NCI-H2196 (cell line): ENCODE results near the gene CARMIL1.
"Not testable (repeated sequence)": the region's sequence is repeated elsewhere in the genome, so short reads cannot be mapped to it uniquely, and the experiment has no call there.

Experiments used
- DNase-seq: peaks from one replicate; lab custom pipeline; 2025; ENCODE audit not compliant: unreplicated experiment; lab: John Stamatoyannopoulos, UW

Gene CARMIL1

DNA sequence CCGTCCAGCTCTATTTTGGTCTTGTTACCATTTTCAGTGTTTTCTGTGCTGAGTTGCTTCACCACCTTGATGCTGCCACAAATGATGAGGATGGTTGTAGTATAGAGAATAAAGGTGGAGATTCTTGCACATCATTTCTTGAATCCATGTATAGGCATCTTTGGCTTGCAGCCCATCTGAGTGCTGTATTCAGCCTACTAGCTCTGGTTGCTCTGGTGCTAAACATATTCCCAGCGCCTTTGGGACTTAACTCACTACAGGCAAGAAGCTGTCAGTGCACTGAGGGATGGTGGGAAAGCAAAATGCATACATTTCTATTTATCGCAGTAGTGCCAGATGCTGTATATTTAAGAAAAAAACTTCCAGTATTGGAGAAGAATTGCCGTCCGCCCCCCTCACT, 86.0 kb downstream of the CARMIL1 start:
- no peak for DNase-seq

GRCh38 chr6:25366903-25367545, 87.8 kb downstream of the CARMIL1 start:
- DNase-seq = no peak

DNA sequence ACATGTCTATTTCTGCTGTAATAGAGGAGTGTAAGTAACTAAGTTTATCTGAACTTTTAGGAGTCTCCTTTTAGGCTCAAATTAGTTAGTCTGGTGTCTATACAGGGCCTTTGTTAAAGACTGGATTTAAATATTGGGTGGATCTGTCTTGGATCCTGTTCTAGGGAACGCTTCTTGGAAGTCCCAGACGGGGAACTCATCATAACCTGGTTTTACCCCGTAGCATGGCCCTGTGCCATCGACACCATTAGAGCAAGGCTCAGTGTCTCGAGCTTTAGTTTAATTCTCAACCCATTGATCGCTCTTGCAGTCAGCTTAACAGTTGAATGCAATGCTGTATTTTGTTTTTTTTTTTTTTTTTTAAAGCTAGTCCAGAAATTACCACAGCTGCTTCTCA, 89.9 kb downstream of the CARMIL1 start:
- DNase-seq = no peak

DNA sequence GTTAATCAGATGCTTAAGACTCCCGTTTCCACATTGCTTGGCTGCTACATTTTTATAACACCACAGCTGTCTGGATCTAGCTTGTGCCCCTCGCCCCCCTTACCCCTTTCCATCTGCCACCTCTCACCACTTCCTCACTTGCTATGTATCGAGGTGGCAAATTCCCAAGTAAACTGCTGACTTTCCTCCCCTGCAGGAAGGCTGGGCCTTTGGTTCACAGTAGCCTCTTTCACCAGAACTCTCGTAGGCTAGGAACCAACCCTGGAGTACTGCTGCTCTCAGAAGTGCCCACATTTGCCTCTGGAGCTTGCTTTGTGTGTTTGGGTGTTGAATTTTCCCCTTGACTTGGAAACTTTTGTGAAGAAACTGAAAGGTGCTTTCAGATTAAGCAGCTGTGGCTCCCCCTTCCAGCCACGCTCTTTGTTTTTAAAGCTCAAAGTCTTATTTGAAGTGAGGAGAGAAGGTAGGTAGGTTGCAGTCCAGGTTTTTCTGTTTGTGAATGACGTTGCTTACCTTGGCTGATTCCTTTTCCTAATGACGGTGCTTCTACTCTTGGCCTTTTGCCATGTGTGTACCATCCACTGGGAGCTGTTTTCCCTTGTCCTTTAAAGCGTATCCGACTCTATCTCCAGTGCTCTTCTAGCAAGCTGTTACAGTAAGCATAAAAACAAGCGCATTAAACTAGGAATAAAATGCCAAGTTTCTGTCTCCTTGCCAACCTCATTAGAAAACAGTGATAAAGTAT, 90.4 kb downstream of the CARMIL1 start:
- DNase-seq = peak; percentile 33

DNA sequence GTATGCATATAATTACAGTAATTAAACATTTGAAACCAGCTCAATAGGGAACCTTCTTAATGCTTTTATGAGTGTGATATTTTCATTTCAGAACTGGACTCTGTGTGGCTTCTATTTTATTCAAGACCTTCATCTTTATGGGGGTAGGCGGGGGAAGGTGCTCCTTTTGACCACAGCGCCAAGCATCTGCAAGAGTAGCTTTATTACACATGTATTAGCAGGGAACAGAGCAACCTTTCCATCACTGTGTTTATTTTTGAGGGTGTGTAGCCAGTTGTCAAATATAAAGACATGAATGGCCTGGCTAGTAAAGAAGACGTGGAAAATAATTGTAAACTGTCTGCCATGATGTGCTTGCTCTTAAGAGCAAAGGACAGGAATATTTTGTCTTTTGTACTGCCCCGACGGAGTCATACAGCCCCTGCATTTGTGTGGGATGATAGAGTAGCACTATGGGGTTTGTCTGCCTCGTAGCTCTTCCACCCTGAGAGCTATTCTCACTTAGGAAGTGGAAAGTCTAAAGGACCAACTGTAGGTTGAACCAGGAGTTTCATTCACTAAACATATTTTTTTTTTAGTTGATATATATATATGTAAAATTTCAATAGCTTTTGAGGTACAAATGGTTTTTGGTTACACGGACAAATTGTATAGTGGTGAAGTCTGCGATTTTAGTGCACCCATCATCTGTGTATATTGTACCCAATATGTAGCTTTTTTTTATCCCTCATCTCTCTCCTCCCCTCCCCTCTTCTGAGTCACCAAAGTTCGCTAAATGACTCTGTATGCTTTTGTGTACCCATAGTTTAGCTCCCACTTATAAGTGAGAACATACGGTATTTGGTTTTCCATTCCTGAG, 91.2 kb downstream of the CARMIL1 start:
- DNase-seq = no peak

- no peak for DNase-seq
Measured at GRCh38 chr6:25371037-25371347, 91.8 kb downstream of the CARMIL1 start.

DNA sequence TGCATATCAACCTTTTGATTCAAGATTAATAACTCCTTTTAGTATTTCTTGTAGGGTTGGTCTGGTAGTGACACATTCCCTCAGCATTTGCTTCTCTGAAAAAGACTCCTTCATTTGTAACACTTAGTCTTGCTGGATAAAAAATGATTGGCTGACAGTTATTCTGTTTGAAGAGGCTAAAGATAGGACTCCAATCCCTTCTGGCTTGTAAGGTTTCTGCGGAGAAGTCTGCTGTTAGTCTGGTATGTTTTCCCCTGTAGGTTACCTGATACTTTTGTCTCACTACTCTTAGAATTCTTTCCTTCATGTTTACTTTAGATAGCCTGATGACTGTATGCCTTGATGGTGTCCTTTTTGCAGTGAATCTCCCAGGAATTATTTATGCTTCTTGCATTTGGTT, 96.0 kb downstream of the CARMIL1 start:
- no peak for DNase-seq

GRCh38 chr6:25377664-25378063, 98.5 kb downstream of the CARMIL1 start:
- DNase-seq = no peak

DNA sequence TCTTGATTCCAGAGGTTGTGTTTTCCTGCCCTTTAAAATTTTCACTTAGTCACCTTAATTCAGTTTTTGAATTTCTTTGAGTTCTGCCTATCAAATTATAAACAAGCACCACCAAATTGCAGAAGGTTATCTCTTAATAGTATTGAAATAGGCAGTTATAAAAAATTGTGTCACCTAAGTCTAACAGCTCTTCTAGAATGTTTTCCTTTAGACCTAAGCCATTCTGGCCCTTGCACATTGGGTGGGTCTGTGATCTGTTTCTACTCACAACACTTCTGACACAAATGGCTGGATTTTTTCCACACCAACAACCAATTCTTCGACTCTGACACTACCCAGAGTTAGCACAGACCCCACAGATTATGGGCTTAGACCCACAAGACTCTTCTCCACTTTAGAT, 101.9 kb downstream of the CARMIL1 start:
- DNase-seq = no peak

DNA sequence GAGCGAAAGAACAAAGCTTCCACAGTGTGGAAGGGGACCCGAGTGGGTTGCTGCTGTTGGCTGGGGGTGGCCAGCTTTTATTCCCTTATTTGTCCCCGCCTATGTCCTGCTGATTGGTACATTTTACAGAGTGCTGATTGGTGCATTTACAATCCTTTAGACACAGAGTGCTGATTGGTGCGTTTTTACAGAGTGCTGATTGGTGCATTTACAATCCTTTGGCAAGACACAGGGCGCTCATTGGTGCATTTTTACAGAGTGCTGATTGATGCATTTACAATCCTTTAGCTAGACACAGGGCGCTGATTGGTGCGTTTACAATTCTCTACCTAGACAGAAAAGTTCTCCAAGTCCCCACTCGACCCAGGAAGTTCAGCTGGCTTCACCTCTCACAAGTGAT, 103.3 kb downstream of the CARMIL1 start:
- not testable (repeated sequence) for DNase-seq

DNA sequence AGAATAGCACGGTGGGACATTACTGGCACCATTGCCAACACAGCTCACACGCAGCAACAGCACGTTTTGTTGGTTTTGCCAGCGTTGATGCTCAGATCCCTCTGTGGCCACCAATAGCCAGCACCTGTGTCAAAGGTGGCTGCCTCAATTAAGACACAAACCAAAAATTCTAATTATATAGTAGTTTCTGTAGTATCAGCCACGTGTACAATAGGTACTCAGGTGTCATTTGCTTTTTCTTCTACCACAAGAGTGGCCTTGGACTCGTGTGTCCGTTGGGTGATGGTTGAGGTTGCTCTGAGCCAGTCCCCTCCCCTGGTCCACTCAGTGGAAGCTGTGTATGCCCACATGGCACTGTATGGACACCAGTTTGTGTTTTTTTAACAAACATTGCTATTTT, 105.1 kb downstream of the CARMIL1 start:
- no peak for DNase-seq

DNA sequence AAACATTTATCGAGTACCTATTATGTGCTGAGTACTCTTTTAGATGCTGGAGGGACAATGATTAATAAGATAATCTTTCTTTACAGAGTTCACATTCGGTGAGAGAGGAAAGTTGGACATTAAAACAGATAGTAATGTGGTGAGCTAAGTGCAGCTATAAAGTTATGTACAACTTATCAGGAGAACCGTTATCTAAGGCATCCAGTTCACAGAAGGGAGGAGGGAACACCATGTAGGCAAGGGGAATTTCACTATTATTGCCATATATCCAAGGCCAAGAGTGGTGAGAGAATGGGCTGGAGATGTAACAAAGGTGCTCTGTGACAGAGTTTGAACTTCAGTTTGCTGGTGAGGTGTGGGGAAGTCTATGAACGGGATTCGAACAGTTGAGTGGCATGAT, 105.8 kb downstream of the CARMIL1 start:
- no peak for DNase-seq

- no peak for DNase-seq
Measured at GRCh38 chr6:25387483-25387882, 108.3 kb downstream of the CARMIL1 start.

DNA sequence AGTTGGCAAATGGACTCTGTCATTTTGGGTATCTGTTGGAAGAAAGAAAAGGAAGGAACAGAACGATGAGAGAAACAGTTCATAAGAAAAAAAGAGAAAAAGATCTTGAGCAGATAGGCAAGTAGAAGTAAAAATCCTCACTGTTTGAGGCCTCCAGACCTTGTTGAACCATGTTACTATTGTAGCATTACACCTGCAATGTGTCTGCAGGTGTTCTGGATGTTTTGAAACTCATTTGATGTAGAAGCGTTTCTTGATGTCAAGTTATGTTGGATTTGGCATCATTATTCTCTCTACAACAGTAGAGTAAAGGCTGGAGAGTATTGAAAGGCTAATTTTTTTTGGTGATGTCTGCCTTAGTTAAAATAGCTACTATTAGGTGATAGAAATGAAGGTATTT, 108.7 kb downstream of the CARMIL1 start:
- no peak for DNase-seq

- DNase-seq = no peak
Measured at GRCh38 chr6:25388776-25389175, 109.6 kb downstream of the CARMIL1 start.

GRCh38 chr6:25389471-25389870, 110.3 kb downstream of the CARMIL1 start:
- DNase-seq = no peak

- DNase-seq = no peak
Measured at GRCh38 chr6:25392372-25392771, 113.2 kb downstream of the CARMIL1 start.

DNA sequence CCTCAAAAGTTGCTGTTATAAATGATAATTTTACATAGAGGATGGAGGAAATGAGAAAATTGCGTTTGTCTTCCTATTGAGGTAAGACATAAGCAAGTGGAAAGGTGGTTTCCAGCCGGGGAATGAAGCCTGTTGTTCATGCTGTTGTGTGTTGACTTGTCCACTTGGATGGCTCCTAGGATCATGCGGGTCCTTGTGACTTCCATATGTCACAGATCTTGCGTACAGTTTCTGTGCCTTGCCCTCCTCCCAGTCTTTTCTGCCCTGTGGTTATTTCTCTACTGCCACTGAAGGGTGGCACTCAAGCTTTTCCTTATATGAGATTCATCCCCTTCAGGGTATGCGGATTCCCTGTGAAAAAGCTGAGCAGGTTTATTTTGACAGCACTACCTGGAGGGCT, 116.6 kb downstream of the CARMIL1 start:
- no peak for DNase-seq

DNA sequence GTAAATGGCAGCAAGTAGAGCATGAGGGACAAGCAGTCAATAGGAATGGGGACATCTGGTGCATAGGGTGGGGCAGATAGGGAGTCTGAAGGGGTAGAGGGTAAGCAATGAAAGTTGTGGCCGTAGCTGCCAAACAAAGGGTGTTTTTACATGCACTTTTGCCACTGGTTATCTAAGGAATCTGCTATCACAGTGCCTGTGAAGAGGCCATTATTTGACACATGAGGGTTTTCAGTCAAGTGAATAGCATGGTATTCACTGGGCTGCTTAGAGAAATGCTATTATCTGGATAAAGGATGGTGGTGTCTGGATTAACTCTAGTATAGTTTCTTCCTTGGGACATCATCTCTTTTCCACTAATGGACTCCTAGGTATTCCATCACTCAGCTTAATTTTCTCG, 118.2 kb downstream of the CARMIL1 start:
- DNase-seq = no peak

DNA sequence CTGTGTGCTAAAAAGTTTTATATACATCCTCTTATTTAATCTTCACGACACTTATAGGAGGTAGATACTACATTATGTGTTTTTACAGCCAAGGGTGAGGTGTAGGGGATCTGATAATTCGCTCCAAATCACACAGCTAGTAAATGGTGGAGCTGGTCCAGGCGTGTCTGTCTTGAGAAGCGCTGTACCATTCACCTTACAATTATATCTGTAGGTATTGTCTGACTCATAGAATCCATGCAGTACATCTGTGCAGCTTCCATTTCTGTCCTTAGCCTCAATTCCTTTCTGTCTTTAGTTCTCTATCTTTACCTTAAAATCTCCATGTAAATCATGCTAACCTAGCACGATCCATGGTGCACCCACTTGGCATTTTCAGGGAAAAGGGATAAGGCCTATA, 120.7 kb downstream of the CARMIL1 start:
- no peak for DNase-seq

DNA sequence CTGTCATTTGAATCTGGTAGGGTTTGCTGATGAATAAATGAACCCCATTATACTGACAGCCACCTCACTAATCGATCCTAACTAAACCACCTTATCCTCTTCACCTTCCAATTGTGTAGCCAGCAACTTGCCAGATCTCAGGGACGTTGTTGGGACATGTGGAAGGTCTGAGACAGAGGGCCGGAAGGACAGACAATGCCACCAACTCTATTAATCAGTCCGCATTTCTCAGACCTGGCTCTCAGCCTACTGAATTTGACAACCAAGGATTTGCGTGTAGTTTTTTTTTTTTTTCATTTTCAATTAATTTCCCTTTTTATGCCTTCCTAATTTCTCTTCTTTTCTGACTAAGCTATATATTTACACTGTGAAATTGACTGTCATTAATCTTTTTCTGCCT, 122.5 kb downstream of the CARMIL1 start:
- DNase-seq = no peak

- no peak for DNase-seq
Measured at GRCh38 chr6:25402125-25402524, 123.0 kb downstream of the CARMIL1 start.
